Measurements from ENCODE around the gene HYI.
"Not testable (repeated sequence)": the region's sequence is repeated elsewhere in the genome, so short reads cannot be mapped to it uniquely, and the experiment has no call there.

The HYI gene

GRCh38 chr1:43419627-43420425, 33.9 kb downstream of the HYI start:
- no peak overlapping the region for H3K4me3 ChIP-seq (ENCODE audit: insufficient read depth, low read depth, low read length)
- H3K27me3 ChIP-seq (ENCODE audit: control insufficient read depth, insufficient read depth, low read length, poor library complexity, severe bottlenecking): no peaks in the 10 kb centered on the region
- 97% methylated on average over 13 of the region's 13 CpGs for WGBS, 2 experiments
- no peak overlapping the region for H3K27ac ChIP-seq (ENCODE audit: insufficient read depth, low read depth, low read length, poor library complexity, severe bottlenecking)
- H3K9me3 ChIP-seq (ENCODE audit: control insufficient read depth, low read length): no peaks in the 10 kb centered on the region
- no peaks in the 10 kb centered on the region for H3K4me1 ChIP-seq (ENCODE audit: control insufficient read depth, insufficient read depth, low read length)
- peaks cover 22% of the 10 kb centered on the region for H3K36me3 ChIP-seq (ENCODE audit: control insufficient read depth, insufficient read depth, low read length)

DNA sequence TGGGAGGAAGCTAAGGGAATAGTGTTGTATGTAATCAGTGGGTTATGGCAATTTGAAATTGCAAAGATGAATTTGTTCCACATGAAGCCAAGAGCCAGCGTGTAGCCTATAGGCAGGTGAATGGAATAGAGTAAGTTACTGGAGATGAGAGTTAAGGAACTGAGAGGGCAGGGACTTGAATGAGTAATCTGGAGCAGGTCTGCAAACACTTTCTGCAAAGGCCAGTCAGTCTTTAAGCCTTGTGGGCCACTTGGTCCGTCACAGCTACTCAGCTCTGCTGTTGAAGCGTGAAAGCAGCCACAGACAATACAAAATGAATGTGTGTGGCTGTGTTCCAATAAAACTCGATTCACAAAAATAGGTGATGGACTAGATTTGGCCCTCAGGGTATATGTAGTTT, 34.9 kb downstream of the HYI start:
- Histone ChIP-seq H3K9me3 (ENCODE audit: control insufficient read depth, low read length) (no peaks in the 10 kb centered on the region), H3K36me3 (ENCODE audit: control insufficient read depth, insufficient read depth, low read length) (peaks cover 22% of the 10 kb centered on the region), H3K4me3 (ENCODE audit: insufficient read depth, low read depth, low read length) (no peak overlapping the region), H3K4me1 (ENCODE audit: control insufficient read depth, insufficient read depth, low read length) (no peaks in the 10 kb centered on the region), H3K27ac (ENCODE audit: insufficient read depth, low read depth, low read length, poor library complexity, severe bottlenecking) (no peak overlapping the region), H3K27me3 (ENCODE audit: control insufficient read depth, insufficient read depth, low read length, poor library complexity, severe bottlenecking) (no peaks in the 10 kb centered on the region)
- WGBS, 2 experiments: 96% methylated on average over 4 of the region's 4 CpGs

- Histone ChIP-seq H3K4me3 (ENCODE audit: insufficient read depth, low read depth, low read length) (no peak overlapping the region), H3K27ac (ENCODE audit: insufficient read depth, low read depth, low read length, poor library complexity, severe bottlenecking) (no peak overlapping the region), H3K36me3 (ENCODE audit: control insufficient read depth, insufficient read depth, low read length) (peaks cover 16% of the 10 kb centered on the region), H3K4me1 (ENCODE audit: control insufficient read depth, insufficient read depth, low read length) (no peaks in the 10 kb centered on the region), H3K9me3 (ENCODE audit: control insufficient read depth, low read length) (no peaks in the 10 kb centered on the region), H3K27me3 (ENCODE audit: control insufficient read depth, insufficient read depth, low read length, poor library complexity, severe bottlenecking) (no peaks in the 10 kb centered on the region)
- WGBS, 2 experiments: 93 to 95% methylated on average over 5 of the region's 5 CpGs
Measured at GRCh38 chr1:43415901-43416300, 37.8 kb downstream of the HYI start.

GRCh38 chr1:43414634-43415223, 39.0 kb downstream of the HYI start:
- Histone ChIP-seq H3K4me1 (ENCODE audit: control insufficient read depth, insufficient read depth, low read length) (no peaks in the 10 kb centered on the region), H3K36me3 (ENCODE audit: control insufficient read depth, insufficient read depth, low read length) (peaks cover 4% of the 10 kb centered on the region)

DNA sequence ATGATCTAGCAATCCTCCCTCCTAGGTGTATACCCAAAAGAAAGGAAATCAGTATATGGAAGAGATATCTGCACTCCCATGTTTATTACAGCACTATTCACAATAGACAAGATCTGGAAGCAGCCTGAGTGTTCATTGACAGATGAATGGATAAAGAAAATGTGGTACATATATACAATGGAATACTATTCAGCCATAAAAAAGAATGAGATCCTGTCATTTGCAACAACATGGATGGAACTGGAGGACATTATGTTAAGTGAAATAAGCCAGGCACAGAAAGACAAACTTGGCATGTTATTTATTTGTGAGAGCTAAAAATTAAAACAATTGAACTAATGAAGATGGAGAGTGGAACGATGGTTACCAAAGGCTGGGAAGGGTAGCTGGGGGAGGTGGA, 40.3 kb downstream of the HYI start:
- not testable (repeated sequence) for H3K36me3 ChIP-seq (ENCODE audit: control insufficient read depth, insufficient read depth, low read length); H3K27me3 ChIP-seq (ENCODE audit: control insufficient read depth, insufficient read depth, low read length, poor library complexity, severe bottlenecking); H3K4me3 ChIP-seq (ENCODE audit: insufficient read depth, low read depth, low read length); H3K27ac ChIP-seq (ENCODE audit: insufficient read depth, low read depth, low read length, poor library complexity, severe bottlenecking); H3K9me3 ChIP-seq (ENCODE audit: control insufficient read depth, low read length); H3K4me1 ChIP-seq (ENCODE audit: control insufficient read depth, insufficient read depth, low read length)
- 86 to 98% methylated on average over 1 of the region's 1 CpG for WGBS, 2 experiments

More at GRCh38 chr1:43414634-43415223, 39.0 kb downstream of the HYI start:
- H3K9me3 ChIP-seq (ENCODE audit: control insufficient read depth, low read length): no peaks in the 10 kb centered on the region
- no peak overlapping the region for H3K27ac ChIP-seq (ENCODE audit: insufficient read depth, low read depth, low read length, poor library complexity, severe bottlenecking)
- no peak overlapping the region for H3K4me3 ChIP-seq (ENCODE audit: insufficient read depth, low read depth, low read length)
- H3K27me3 ChIP-seq (ENCODE audit: control insufficient read depth, insufficient read depth, low read length, poor library complexity, severe bottlenecking): no peaks in the 10 kb centered on the region
- 86 to 87% methylated on average over 5 of the region's 5 CpGs for WGBS, 2 experiments

- H3K4me1 ChIP-seq (ENCODE audit: control insufficient read depth, insufficient read depth, low read length): no peaks in the 10 kb centered on the region
- no peaks in the 10 kb centered on the region for H3K27me3 ChIP-seq (ENCODE audit: control insufficient read depth, insufficient read depth, low read length, poor library complexity, severe bottlenecking)
- WGBS, 2 experiments: 97 to 100% methylated on average over 3 of the region's 3 CpGs
- H3K36me3 ChIP-seq (ENCODE audit: control insufficient read depth, insufficient read depth, low read length): peaks cover 4% of the 10 kb centered on the region
- H3K27ac ChIP-seq (ENCODE audit: insufficient read depth, low read depth, low read length, poor library complexity, severe bottlenecking): no peak overlapping the region
- H3K4me3 ChIP-seq (ENCODE audit: insufficient read depth, low read depth, low read length): no peak overlapping the region
- H3K9me3 ChIP-seq (ENCODE audit: control insufficient read depth, low read length): no peaks in the 10 kb centered on the region
Measured at GRCh38 chr1:43410571-43410970, 43.2 kb downstream of the HYI start.

- H3K36me3 ChIP-seq (ENCODE audit: control insufficient read depth, insufficient read depth, low read length): peaks cover 13% of the 10 kb centered on the region
- WGBS, 2 experiments: 90% methylated on average over 2 of the region's 2 CpGs
- H3K27ac ChIP-seq (ENCODE audit: insufficient read depth, low read depth, low read length, poor library complexity, severe bottlenecking): no peak overlapping the region
- no peaks in the 10 kb centered on the region for H3K9me3 ChIP-seq (ENCODE audit: control insufficient read depth, low read length)
- H3K4me3 ChIP-seq (ENCODE audit: insufficient read depth, low read depth, low read length): no peak overlapping the region
- no peaks in the 10 kb centered on the region for H3K27me3 ChIP-seq (ENCODE audit: control insufficient read depth, insufficient read depth, low read length, poor library complexity, severe bottlenecking)
- H3K4me1 ChIP-seq (ENCODE audit: control insufficient read depth, insufficient read depth, low read length): no peaks in the 10 kb centered on the region
Measured at GRCh38 chr1:43405876-43406234, 47.9 kb downstream of the HYI start.

GRCh38 chr1:43405219-43405875, 48.4 kb downstream of the HYI start:
- Histone ChIP-seq H3K4me3 (ENCODE audit: insufficient read depth, low read depth, low read length) (no peak overlapping the region), H3K9me3 (ENCODE audit: control insufficient read depth, low read length) (no peaks in the 10 kb centered on the region), H3K27me3 (ENCODE audit: control insufficient read depth, insufficient read depth, low read length, poor library complexity, severe bottlenecking) (no peaks in the 10 kb centered on the region), H3K27ac (ENCODE audit: insufficient read depth, low read depth, low read length, poor library complexity, severe bottlenecking) (no peak overlapping the region), H3K4me1 (ENCODE audit: control insufficient read depth, insufficient read depth, low read length) (no peaks in the 10 kb centered on the region), H3K36me3 (ENCODE audit: control insufficient read depth, insufficient read depth, low read length) (peaks cover 13% of the 10 kb centered on the region)
- 93% methylated on average over 6 of the region's 6 CpGs for WGBS, 2 experiments

DNA sequence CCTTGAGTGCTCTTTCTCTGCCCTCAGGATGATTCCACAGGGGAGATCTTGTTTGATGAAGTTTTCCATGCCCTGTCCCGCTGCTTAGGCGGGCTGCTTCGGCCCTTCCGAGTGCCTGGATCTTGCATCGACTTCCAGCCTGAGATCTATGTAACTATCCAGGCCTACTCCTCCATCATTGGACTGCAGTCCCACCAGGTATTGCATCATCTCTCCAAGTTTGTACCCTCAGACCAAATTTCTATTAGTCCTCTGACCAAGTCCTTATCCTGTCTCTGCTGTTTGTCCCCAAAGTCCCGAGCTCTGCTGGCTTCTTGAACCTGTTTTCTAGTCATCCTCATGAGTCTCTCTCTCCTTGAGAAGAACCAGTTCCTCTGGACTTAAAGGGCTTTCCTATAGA, 49.4 kb downstream of the HYI start:
- Histone ChIP-seq H3K4me3 (ENCODE audit: insufficient read depth, low read depth, low read length) (no peak overlapping the region), H3K4me1 (ENCODE audit: control insufficient read depth, insufficient read depth, low read length) (no peaks in the 10 kb centered on the region), H3K36me3 (ENCODE audit: control insufficient read depth, insufficient read depth, low read length) (peaks cover 13% of the 10 kb centered on the region), H3K27ac (ENCODE audit: insufficient read depth, low read depth, low read length, poor library complexity, severe bottlenecking) (no peak overlapping the region), H3K9me3 (ENCODE audit: control insufficient read depth, low read length) (no peaks in the 10 kb centered on the region), H3K27me3 (ENCODE audit: control insufficient read depth, insufficient read depth, low read length, poor library complexity, severe bottlenecking) (no peaks in the 10 kb centered on the region)
- WGBS, 2 experiments: 91% methylated on average over 6 of the region's 6 CpGs

- Histone ChIP-seq H3K27ac (ENCODE audit: insufficient read depth, low read depth, low read length, poor library complexity, severe bottlenecking) (no peak overlapping the region), H3K27me3 (ENCODE audit: control insufficient read depth, insufficient read depth, low read length, poor library complexity, severe bottlenecking) (no peaks in the 10 kb centered on the region), H3K4me3 (ENCODE audit: insufficient read depth, low read depth, low read length) (no peak overlapping the region), H3K36me3 (ENCODE audit: control insufficient read depth, insufficient read depth, low read length) (peaks cover 13% of the 10 kb centered on the region), H3K9me3 (ENCODE audit: control insufficient read depth, low read length) (no peaks in the 10 kb centered on the region), H3K4me1 (ENCODE audit: control insufficient read depth, insufficient read depth, low read length) (no peaks in the 10 kb centered on the region)
- 87 to 93% methylated on average over 6 of the region's 6 CpGs for WGBS, 2 experiments
Measured at GRCh38 chr1:43402089-43402865, 51.5 kb downstream of the HYI start.

Measured in ectodermal cell (in vitro differentiated cells).